Measurements from ENCODE around the gene WDR62.

Gene WDR62

GRCh38 chr19:36054119-36054732 lies 471 bp upstream of the WDR62 start, which contains the start of gene THAP8:
Gene THAP8 (minus strand): TSS chr19:36054285. CDS start chr19:36054217, 68 bp downstream.
- DNase-seq = peak; percentile 99
- TF ChIP-seq CTCF (IDR thresholded peaks at IDR 0.05; ENCODE audit: low read depth, low read length) = peak; percentile 34; the same call in 1 of the 2 replicates
- peak within 1 kb of the TSS; percentile 72 for H3K4me3 ChIP-seq (ENCODE audit: low read depth, low read length)
- H3K27ac ChIP-seq = peak within 1 kb of the TSS; percentile 90
- H3K36me3 ChIP-seq = peaks cover 11% of the 10 kb centered on the region
- H3K27me3 ChIP-seq (ENCODE audit: insufficient read depth, low read depth, severe bottlenecking) = no peaks in the 10 kb centered on the region
- no peaks in the 10 kb centered on the region for H3K9me3 ChIP-seq (ENCODE audit: severe bottlenecking)

- Histone ChIP-seq H3K4me3 (ENCODE audit: low read depth, low read length) (no peak overlapping the region), H3K9me3 (ENCODE audit: severe bottlenecking) (no peaks in the 10 kb centered on the region), H3K36me3 (peaks cover 38% of the 10 kb centered on the region), H3K27ac (no peak overlapping the region), H3K27me3 (ENCODE audit: insufficient read depth, low read depth, severe bottlenecking) (no peaks in the 10 kb centered on the region)
- TF ChIP-seq CTCF (IDR thresholded peaks at IDR 0.05; ENCODE audit: low read depth, low read length) = no peak
- no peak for DNase-seq
These were observed 3.9 kb downstream of the WDR62 start for GRCh38 chr19:36058481-36059179.

- DNase-seq = peak; percentile 71
- TF ChIP-seq CTCF (IDR thresholded peaks at IDR 0.05; ENCODE audit: low read depth, low read length) = no peak
- Histone ChIP-seq H3K27me3 (ENCODE audit: insufficient read depth, low read depth, severe bottlenecking) (no peaks in the 10 kb centered on the region), H3K36me3 (peaks cover 42% of the 10 kb centered on the region), H3K4me3 (ENCODE audit: low read depth, low read length) (no peak overlapping the region), H3K9me3 (ENCODE audit: severe bottlenecking) (no peaks in the 10 kb centered on the region), H3K27ac (no peak overlapping the region)
These were observed 4.6 kb downstream of the WDR62 start for GRCh38 chr19:36059180-36059910.

- Histone ChIP-seq H3K9me3 (ENCODE audit: severe bottlenecking) (no peaks in the 10 kb centered on the region), H3K36me3 (peaks cover 50% of the 10 kb centered on the region), H3K27me3 (ENCODE audit: insufficient read depth, low read depth, severe bottlenecking) (no peaks in the 10 kb centered on the region), H3K27ac (no peak overlapping the region), H3K4me3 (ENCODE audit: low read depth, low read length) (no peak overlapping the region)
- DNase-seq = peak; percentile 52
- TF ChIP-seq CTCF (IDR thresholded peaks at IDR 0.05; ENCODE audit: low read depth, low read length) = peak; percentile 86
These were observed 5.7 kb downstream of the WDR62 start for GRCh38 chr19:36060430-36060829.

GRCh38 chr19:36061367-36061766 lies 6.7 kb downstream of the WDR62 start:
- Histone ChIP-seq H3K27me3 (ENCODE audit: insufficient read depth, low read depth, severe bottlenecking) (no peaks in the 10 kb centered on the region), H3K36me3 (peaks cover 58% of the 10 kb centered on the region), H3K9me3 (ENCODE audit: severe bottlenecking) (no peaks in the 10 kb centered on the region), H3K4me3 (ENCODE audit: low read depth, low read length) (no peak overlapping the region), H3K27ac (no peak overlapping the region)
- DNase-seq = no peak
- no peak for TF ChIP-seq CTCF (IDR thresholded peaks at IDR 0.05; ENCODE audit: low read depth, low read length)
